HG02678 (cell line): Measurements from ENCODE around the gene CREB5.

Experiments
- ATAC-seq: cut with Tn5 transposase; IDR thresholded peaks from one replicate; pipeline ENCODE4 v1.9.1; 2021; ENCODE audit warnings: mild to moderate bottlenecking, moderate library complexity; ENCODE audit not compliant: unreplicated experiment

CREB5 gene

DNA sequence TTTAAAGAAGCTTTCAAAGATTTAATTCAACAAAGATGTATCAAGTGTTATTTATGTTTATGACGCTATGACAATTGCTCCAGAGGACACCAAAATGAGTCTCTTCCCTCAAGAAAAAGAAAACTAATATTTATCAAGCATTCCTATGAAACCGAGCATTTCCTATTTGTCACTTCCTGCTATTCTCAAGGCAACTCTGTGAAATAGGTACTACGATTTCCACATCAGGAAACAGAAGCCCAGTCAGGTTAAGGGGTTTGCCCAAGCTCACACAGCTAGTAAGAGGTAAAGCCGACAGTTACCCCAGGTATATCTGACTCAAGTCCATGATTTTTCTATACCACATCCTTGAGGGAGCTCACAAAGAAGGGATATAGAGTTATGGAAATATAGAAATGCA is 459.9 kb downstream of the CREB5 start:
- no peak for ATAC-seq

DNA sequence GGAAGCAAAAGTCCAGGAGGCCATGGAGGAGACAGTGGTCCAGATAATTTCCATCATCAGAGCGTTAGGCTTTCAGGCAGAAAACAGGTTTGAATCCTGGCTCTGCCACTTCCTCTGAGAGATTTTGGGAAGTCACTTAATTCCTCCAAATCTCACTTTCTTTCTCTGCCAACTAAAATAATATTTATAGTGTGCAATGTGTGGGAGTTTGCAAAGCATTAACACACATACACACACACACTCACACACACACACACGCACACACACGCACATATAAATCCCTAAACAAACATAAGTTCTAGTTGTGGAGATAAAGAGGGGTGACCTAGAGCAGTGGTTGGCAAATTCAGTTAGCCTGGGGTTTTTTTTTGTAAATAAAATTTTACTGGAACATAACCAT is 461.0 kb downstream of the CREB5 start:
- ATAC-seq: no peak

DNA sequence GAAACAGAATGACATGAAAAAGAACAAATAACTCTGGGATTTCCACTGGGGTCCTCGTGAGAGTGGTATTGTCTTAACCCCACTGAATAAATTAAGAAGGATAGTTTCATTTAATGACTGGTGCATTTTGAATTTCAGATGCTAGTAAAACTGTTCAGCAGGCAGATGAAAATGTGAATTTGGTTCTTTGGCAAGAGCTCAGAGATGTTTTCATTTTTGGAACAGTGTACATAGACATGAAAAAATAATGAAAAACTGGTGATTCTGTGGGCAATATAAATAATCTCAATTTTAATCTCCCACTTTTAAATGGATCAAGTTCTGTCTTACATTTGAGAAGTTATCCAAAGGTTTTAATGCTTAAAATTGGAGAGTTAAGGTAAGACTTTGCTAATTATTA is 461.7 kb downstream of the CREB5 start:
- ATAC-seq: no peak
